H7 (cell line): Measurements from ENCODE around the gene PIN1. TPM values are rescaled to one million over a fixed set of nuclear protein-coding genes. Genes with fewer than 3 reads are reported as not detected.

Experiments
- DNase-seq: peaks from one replicate; pipeline ENCODE4 v3.0.0; 2012
- H3K27me3 ChIP-seq: 2 replicates; pipeline ENCODE4 v1.6.0; 2011; ENCODE audit warnings: mild to moderate bottlenecking, low read length; ENCODE audit not compliant: control insufficient read depth, insufficient read depth
- H3K36me3 ChIP-seq: replicated peaks from 2 replicates; pipeline ENCODE4 v1.5.1; 2011; ENCODE audit warnings: low read length; ENCODE audit not compliant: control insufficient read depth, insufficient read depth
- H3K4me3 ChIP-seq: 2 replicates; pipeline ENCODE4 v1.5.1; 2011; ENCODE audit warnings: low read depth, mild to moderate bottlenecking, control low read depth, low read length, moderate library complexity; ENCODE audit not compliant: insufficient read depth
- total RNA-seq: library from RNA; depleted of rRNA; stranded (reverse); fragments of >200 nt; shearing (Covaris generic); gene quantifications from 2 replicates; pipeline ENCODE4 v1.2.3, GENCODE V29; 2014; rRNA removed

The PIN1 gene
- total RNA-seq, 1 experiment from 2014 or later: 208 TPM

GRCh38 chr19:9878511-9879196 is 43.5 kb downstream of the PIN1 start:
- H3K4me3 ChIP-seq: no peak overlapping the region
- H3K27me3 ChIP-seq: no peaks in the 10 kb centered on the region
- no peaks in the 10 kb centered on the region; the same call in 1 of the 2 replicates for H3K36me3 ChIP-seq
- no peak for DNase-seq

GRCh38 chr19:9881720-9882119 is 46.6 kb downstream of the PIN1 start:
- no peak for DNase-seq
- Histone ChIP-seq H3K4me3 (no peak overlapping the region), H3K36me3 (no peaks in the 10 kb centered on the region), H3K27me3 (no peaks in the 10 kb centered on the region)

GRCh38 chr19:9883231-9883758 is 48.2 kb downstream of the PIN1 start:
- Histone ChIP-seq H3K4me3 (no peak overlapping the region), H3K27me3 (no peaks in the 10 kb centered on the region), H3K36me3 (no peaks in the 10 kb centered on the region)
- DNase-seq: peak; percentile 65

- DNase-seq: no peak
- H3K4me3 ChIP-seq: no peak overlapping the region
- no peaks in the 10 kb centered on the region for H3K36me3 ChIP-seq
- H3K27me3 ChIP-seq: no peaks in the 10 kb centered on the region
Observed at GRCh38 chr19:9883764-9884163, 48.6 kb downstream of the PIN1 start.

- Histone ChIP-seq H3K27me3 (no peaks in the 10 kb centered on the region), H3K36me3 (peaks cover 1% of the 10 kb centered on the region; the same call in 1 of the 2 replicates), H3K4me3 (no peak overlapping the region)
- peak; percentile 57 for DNase-seq
Observed at GRCh38 chr19:9885077-9885552, 50.0 kb downstream of the PIN1 start.

- Histone ChIP-seq H3K27me3 (no peaks in the 10 kb centered on the region), H3K36me3 (peaks cover 2% of the 10 kb centered on the region; the same call in 1 of the 2 replicates), H3K4me3 (no peak overlapping the region)
- DNase-seq: no peak
Observed at GRCh38 chr19:9891609-9892373, 56.7 kb downstream of the PIN1 start.

Other genes with a start within 250 kb of the PIN1 start
- gene ZNF561, start 214.1 kb upstream of the PIN1 start, total RNA-seq: 42.7 and 49.3 TPM in 2 replicates
- gene ZNF562, start 160.2 kb upstream of the PIN1 start, total RNA-seq: 21.2 and 21.3 TPM in 2 replicates
- 3.9 and 8.6 TPM in 2 replicates for gene ZNF846, start 66.6 kb upstream of the PIN1 start, total RNA-seq
- 31.2 and 36.4 TPM in 2 replicates for gene FBXL12, start 16.2 kb upstream of the PIN1 start, total RNA-seq
- gene UBL5, start 7.4 kb upstream of the PIN1 start, total RNA-seq: 266 and 288 TPM in 2 replicates
- 40.0 and 63.4 TPM in 2 replicates for gene OLFM2, start 101.2 kb downstream of the PIN1 start, total RNA-seq
- gene COL5A3, start 175.2 kb downstream of the PIN1 start, total RNA-seq: 0.62 and 1.4 TPM in 2 replicates
- not detected in 2 replicates for gene RDH8, start 178.2 kb downstream of the PIN1 start, total RNA-seq